ENCODE data around the gene ZNF638.

- TF ChIP-seq, protein P1, sequence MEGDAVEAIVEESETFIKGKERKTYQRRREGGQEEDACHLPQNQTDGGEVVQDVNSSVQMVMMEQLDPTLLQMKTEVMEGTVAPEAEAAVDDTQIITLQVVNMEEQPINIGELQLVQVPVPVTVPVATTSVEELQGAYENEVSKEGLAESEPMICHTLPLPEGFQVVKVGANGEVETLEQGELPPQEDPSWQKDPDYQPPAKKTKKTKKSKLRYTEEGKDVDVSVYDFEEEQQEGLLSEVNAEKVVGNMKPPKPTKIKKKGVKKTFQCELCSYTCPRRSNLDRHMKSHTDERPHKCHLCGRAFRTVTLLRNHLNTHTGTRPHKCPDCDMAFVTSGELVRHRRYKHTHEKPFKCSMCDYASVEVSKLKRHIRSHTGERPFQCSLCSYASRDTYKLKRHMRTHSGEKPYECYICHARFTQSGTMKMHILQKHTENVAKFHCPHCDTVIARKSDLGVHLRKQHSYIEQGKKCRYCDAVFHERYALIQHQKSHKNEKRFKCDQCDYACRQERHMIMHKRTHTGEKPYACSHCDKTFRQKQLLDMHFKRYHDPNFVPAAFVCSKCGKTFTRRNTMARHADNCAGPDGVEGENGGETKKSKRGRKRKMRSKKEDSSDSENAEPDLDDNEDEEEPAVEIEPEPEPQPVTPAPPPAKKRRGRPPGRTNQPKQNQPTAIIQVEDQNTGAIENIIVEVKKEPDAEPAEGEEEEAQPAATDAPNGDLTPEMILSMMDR (IDR thresholded peaks at IDR 0.05; ENCODE audit: low read length), result no peak
- no peak for TF ChIP-seq EZH2 (IDR thresholded peaks at IDR 0.05; ENCODE audit: borderline replicate concordance, low read length)
These were observed 8.6 kb downstream of the ZNF638 start for GRCh38 chr2:71340176-71340575.

All from OCI-LY1 (cell line).